ENCODE data around the gene DICER1.
"Not testable (repeated sequence)": the region's sequence is repeated elsewhere in the genome, so short reads cannot be mapped to it uniquely, and the experiment has no call there.

DICER1 gene

GRCh38 chr14:95157327-95158189, at the start of gene DICER1:
Gene DICER1 (minus strand): TSS chr14:95157529. CDS start chr14:95133458, 24,071 bp downstream.
- peak; percentile 97 for DNase-seq

- DNase-seq: no peak
These were observed 49.2 kb upstream of the DICER1 start for GRCh38 chr14:95206534-95206933.

- no peak for DNase-seq
These were observed 47.4 kb upstream of the DICER1 start for GRCh38 chr14:95204705-95205104.

- DNase-seq: not testable (repeated sequence)
These were observed 44.4 kb upstream of the DICER1 start for GRCh38 chr14:95201745-95202144.

GRCh38 chr14:95200404-95200803, 43.1 kb upstream of the DICER1 start:
- DNase-seq: no peak

GRCh38 chr14:95199298-95199983, 42.1 kb upstream of the DICER1 start:
- no peak for DNase-seq

- DNase-seq: no peak
These were observed 41.0 kb upstream of the DICER1 start for GRCh38 chr14:95198320-95198719.

- DNase-seq: no peak
These were observed 40.2 kb upstream of the DICER1 start for GRCh38 chr14:95197551-95197950.

- no peak for DNase-seq
These were observed 39.7 kb upstream of the DICER1 start for GRCh38 chr14:95196826-95197545.

GRCh38 chr14:95196268-95196667, 38.9 kb upstream of the DICER1 start:
- DNase-seq: no peak

- DNase-seq: no peak
These were observed 37.7 kb upstream of the DICER1 start for GRCh38 chr14:95195031-95195430.

- no peak for DNase-seq
These were observed 35.8 kb upstream of the DICER1 start for GRCh38 chr14:95193081-95193480.

- no peak for DNase-seq
These were observed 35.0 kb upstream of the DICER1 start for GRCh38 chr14:95192311-95192710.

GRCh38 chr14:95191445-95192199, 34.3 kb upstream of the DICER1 start:
- DNase-seq: no peak

- DNase-seq: no peak
These were observed 33.5 kb upstream of the DICER1 start for GRCh38 chr14:95190857-95191256.

GRCh38 chr14:95190346-95190840, 33.1 kb upstream of the DICER1 start:
- DNase-seq: no peak

GRCh38 chr14:95189367-95190132, 32.2 kb upstream of the DICER1 start:
- DNase-seq: no peak

- no peak for DNase-seq
These were observed 31.1 kb upstream of the DICER1 start for GRCh38 chr14:95188380-95188779.

GRCh38 chr14:95185767-95186392, 28.6 kb upstream of the DICER1 start:
- no peak for DNase-seq

- no peak for DNase-seq
These were observed 27.9 kb upstream of the DICER1 start for GRCh38 chr14:95185033-95185766.

GRCh38 chr14:95184413-95184790, 27.1 kb upstream of the DICER1 start:
- DNase-seq: no peak

Measured in activated CD4-positive, alpha-beta T cell treated with anti-CD3 and anti-CD28 coated beads for 48 hours (primary cell).